ENCODE data around the gene PTCD2.

GRCh38 chr5:72281764-72282499, 38.2 kb upstream of the PTCD2 start:
- no peak for TF ChIP-seq EZH2 (IDR thresholded peaks at IDR 0.05; ENCODE audit: borderline replicate concordance, low read length)
- TF ChIP-seq, protein P1, sequence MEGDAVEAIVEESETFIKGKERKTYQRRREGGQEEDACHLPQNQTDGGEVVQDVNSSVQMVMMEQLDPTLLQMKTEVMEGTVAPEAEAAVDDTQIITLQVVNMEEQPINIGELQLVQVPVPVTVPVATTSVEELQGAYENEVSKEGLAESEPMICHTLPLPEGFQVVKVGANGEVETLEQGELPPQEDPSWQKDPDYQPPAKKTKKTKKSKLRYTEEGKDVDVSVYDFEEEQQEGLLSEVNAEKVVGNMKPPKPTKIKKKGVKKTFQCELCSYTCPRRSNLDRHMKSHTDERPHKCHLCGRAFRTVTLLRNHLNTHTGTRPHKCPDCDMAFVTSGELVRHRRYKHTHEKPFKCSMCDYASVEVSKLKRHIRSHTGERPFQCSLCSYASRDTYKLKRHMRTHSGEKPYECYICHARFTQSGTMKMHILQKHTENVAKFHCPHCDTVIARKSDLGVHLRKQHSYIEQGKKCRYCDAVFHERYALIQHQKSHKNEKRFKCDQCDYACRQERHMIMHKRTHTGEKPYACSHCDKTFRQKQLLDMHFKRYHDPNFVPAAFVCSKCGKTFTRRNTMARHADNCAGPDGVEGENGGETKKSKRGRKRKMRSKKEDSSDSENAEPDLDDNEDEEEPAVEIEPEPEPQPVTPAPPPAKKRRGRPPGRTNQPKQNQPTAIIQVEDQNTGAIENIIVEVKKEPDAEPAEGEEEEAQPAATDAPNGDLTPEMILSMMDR (IDR thresholded peaks at IDR 0.05; ENCODE audit: low read length), result no peak

All from OCI-LY1 (cell line).